HG03060 (cell line): ENCODE results near the gene SUPT3H.
"Not testable (repeated sequence)": the region's sequence is repeated elsewhere in the genome, so short reads cannot be mapped to it uniquely, and the experiment has no call there.

Experiments used
- ATAC-seq: cut with Tn5 transposase; IDR thresholded peaks from one replicate; pipeline ENCODE4 v1.9.1; 2021; ENCODE audit warnings: low read depth, moderate number of reproducible peaks; ENCODE audit not compliant: unreplicated experiment

Gene SUPT3H

GRCh38 chr6:45075246-45075645 lies 302.5 kb downstream of the SUPT3H start:
- no peak for ATAC-seq

- no peak for ATAC-seq
These were observed 303.3 kb downstream of the SUPT3H start for GRCh38 chr6:45074439-45074838.

GRCh38 chr6:45073771-45074170 lies 304.0 kb downstream of the SUPT3H start:
- ATAC-seq: no peak

- ATAC-seq: no peak
These were observed 305.1 kb downstream of the SUPT3H start for GRCh38 chr6:45072673-45073072.

DNA sequence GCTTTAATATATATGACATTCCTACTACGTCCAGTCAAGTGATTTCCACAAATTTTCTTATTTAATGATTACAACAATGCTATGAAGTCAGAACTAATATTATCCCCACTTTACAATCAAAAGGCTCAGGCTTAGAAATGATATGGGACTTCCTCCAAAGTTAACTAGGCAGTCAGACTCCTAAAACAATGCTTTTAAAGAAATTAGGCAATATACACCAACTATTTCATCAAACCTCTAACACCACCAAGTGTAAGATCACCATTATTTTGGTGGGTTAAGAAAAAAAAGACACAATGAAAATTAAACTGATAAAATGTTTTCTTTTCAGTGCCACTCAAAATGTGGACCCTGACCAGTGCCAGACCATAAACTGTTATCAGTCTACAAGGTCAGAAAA lies 305.7 kb downstream of the SUPT3H start:
- ATAC-seq: no peak

DNA sequence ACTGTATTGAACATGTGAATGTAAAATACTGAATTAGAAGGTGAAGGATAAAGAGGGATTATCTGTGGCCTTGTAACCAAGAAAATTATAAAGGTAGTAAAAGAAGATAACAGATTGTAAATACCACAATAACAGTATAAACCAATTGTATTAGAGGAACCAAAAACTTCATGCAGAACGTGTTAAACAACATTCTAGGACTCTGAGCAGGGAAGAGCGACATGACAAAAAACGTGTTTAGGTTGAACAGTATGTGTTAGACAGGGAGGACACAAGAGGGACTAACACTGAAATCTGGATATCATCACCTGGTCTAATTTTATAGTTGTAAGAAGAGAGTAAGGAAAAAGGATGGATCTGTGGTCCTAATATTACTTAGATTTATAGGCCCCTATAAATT lies 308.6 kb downstream of the SUPT3H start:
- ATAC-seq: no peak

DNA sequence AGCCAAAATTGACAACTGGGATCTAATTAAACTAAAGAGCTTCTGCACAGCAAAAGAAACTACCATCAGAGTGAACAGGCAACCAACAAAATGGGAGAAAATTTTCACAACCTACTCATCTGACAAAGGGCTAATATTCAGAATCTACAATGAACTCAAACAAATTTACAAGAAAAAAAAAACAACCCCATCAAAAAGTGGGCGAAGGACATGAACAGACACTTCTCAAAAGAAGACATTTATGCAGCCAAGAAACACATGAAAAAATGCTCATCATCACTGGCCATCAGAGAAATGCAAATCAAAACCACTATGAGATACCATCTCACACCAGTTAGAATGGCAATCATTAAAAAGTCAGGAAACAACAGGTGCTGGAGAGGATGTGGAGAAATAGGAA lies 310.3 kb downstream of the SUPT3H start:
- ATAC-seq: not testable (repeated sequence)

GRCh38 chr6:45062659-45063058 lies 315.1 kb downstream of the SUPT3H start:
- ATAC-seq: not testable (repeated sequence)

DNA sequence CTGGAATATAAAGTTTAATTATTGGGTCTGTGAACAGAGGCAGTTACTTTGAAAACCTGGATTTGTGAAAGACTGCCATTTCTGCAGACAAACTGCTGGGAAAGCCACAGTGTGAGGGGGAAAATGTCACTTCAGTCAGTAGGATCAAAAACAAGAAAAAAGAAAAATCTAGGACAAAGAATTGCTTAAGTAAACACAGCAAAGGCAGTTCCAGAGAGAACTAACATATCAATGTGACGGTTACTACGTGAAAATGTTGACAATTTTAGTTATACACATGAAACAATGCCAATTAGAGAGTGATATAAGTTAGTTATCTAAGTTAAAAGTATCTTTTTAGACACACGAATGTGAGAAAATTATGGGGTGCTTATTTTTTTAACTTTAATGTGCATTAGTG lies 320.0 kb downstream of the SUPT3H start:
- ATAC-seq: no peak

- ATAC-seq: no peak
These were observed 323.1 kb downstream of the SUPT3H start for GRCh38 chr6:45054610-45055009.

DNA sequence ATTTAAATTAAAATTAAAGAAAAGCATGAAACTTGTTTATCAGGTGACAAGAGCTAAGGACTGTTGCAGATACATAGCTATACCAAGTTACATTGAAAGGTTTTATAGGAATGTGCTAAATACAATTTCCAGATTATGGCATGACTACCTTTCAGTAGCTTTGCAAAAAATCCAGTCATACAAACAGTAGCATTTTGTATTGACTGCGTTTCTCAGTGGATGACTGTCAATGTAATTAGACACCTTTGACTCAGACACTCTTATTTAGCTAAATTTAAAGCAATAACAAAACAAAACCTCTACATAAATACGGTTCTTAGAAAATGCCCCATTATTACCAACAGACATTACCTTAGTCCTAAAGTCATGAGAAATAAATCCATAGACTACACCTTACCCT lies 325.4 kb downstream of the SUPT3H start:
- ATAC-seq: no peak

DNA sequence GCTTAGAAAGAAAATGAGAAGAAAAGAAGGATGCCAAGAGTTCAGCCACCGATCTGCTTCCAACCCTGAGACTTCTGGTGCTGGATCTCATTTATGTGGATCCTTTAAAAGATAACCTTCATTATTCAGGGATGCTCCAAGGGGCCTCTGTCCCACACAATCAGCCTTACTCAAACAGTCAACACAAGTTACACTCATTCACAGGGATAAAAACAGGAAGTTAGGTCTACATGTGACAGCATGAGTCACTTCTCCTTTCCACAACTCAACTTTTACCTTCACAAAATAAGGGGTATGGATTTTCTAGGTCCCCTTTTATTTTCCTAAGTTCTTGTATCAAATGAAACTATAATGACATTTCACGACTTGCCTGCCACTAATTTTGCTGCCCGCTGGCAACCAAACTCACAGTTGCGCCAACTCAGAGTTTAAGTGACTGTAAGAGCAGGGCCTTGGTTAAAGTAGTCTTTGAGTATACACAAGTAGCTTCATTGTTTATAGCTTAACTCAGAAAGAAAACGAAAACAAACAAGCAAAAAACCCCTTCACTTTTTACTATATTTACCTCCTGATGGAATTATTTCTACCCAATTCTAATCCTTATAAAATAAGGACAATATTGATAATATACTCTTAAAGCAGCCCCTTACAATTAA lies 328.4 kb downstream of the SUPT3H start:
- no peak for ATAC-seq

DNA sequence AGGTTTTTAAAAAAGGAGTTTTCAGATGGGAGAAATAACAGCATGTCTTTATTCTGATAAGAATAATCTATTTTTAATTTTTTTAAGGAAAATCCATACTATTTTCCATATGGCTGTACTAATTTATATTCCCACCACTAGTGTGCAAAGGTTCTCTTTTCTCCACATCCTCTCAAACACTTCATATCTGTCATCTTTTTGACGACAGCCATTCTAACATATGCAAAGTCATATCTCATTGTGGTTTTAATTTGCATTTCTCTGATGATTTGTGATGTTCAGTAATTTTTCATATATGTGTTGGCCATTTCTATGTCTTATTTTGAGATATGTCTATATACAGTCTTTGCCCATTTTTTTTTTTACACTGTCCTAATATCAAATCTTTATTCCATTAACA lies 330.2 kb downstream of the SUPT3H start:
- ATAC-seq: no peak

DNA sequence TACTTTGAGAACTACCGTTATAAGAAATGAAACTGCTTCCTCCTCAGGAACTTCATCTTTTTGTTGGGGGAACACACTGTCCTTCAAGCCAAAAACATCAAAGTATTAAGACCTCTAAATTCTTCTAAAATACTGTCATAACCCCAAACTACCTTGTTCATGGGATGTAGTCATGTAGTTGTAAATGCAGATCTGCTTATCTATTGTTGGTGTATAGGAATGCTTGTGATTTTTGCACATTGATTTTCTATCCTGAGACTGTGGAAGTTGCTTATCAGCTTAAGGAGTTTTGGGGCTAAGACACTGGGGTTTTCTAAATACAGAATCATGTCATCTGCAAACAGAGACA lies 332.5 kb downstream of the SUPT3H start:
- ATAC-seq: no peak

DNA sequence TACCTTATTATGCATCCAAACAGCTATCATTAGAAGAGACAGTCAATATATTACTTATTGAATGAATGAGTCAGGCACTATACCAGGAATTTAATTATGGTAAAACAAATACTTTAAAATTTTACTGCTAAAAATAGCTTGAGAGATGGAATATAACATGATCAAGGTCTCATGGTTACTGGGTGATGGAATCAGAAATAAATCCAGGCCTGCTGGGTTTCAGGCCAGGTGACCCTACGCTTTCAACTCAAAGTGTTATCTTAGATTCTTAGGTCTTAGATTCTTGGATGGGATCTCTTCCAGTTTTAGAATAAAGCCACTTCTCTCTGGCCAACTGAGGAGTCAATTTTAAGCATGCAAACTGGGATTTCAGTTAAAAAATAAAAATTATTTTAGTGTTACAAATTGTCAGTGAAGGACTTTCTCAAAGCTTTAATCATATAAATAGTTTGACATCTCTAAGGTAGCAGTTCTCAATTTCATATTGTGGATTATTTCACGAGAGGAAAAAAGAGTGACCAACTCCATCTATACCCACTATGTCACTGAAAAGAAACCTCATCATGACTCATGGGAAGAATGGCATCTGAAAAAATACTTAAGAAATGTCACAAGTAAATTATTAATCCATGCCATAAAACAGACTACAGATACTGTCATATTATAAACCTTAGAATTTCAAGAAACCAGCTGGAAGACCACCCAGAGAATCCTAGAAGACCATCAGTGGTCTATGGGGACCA lies 333.1 kb downstream of the SUPT3H start:
- ATAC-seq: no peak

DNA sequence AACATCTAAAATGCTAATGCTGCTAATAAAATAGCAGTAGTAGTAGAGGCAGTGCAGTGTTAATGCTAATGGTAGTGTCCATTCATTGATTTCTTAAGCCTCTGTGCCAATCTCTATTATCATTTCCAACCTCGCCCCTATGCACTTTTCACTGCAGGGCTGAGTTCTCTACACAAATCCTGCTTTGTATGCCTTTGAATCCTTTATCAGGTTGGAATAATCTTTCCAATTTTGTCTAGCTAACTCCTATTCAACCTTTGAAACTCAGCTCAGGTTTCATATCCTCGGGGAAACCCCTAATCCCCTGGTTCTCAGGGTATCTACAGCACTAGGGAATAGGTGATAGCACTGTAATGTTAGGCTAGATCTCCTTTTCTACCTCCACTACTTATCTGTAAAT lies 333.6 kb downstream of the SUPT3H start:
- ATAC-seq: no peak

GRCh38 chr6:45042673-45043072 lies 335.1 kb downstream of the SUPT3H start:
- not testable (repeated sequence) for ATAC-seq

DNA sequence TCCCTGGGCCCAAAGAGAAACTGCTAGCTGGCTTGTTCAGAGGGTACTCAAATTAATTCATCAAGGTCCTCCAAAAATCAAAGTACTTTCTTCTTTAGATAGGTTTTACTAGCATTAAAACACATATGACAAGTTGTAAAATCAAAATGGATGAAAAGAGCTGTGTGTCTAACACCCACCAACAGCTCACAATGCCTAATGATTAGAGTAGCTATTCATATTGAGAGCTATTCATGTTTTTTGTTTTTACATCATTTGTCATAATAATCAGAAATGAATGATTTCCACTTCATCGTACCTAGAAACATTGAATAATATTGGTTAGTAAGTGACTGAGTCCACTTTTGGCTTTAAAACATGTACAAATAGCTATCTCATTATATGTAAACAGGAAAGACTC lies 339.5 kb downstream of the SUPT3H start:
- no peak for ATAC-seq

DNA sequence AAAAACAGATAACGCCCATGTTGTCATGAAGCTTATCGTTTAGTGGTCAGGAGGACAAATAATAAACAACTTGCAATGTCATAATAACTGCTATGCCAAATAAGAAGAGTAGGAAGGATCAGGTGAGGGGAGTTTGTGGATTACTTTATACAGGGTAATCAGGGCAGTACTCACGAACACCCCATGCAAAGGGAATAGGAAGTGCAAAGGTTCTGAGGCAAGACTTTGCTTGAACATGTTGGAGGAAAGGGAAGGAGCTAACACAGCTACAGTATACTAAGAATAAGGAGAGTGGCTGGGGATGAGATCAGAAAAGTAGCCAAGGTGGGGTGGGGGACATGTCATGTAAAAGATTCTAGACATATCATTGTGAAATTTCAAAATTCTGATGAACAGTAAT lies 341.6 kb downstream of the SUPT3H start:
- no peak for ATAC-seq

DNA sequence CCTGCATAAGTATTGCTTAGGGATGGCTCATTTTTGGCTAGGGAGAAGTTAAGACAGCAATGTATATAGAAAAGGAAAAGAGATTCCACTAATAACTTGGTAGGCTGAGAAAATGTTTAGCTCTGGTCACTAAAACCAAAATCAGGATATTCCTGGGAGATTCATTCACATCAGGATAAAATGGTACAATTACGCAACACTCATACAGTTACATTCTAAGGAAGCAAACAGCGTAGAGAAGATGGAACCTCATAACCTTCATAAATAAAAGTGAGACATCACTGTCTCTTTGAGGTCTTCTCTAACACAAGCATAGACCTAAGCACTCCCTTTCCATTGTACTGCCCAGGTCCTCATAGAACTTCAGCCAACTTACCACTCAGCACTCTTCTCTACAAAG lies 345.3 kb downstream of the SUPT3H start:
- no peak for ATAC-seq

DNA sequence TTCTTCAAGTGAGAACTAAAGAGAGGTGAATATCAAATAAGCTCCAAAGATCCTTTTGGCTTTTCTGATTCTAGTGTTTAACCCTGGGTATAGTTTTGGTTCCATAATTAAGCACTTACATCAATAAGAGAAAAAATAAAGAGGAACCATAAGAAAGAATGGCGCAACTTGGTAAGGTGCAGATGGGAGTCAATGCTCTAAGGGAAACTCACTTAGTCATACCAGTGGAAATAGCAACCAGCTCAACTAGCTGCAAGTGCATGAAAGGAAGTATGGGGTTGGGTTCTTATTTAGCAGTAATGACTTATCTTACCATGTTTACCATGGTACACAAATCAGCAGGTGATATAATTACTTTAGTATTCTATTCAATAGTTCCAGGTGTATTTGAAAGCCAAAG lies 346.1 kb downstream of the SUPT3H start:
- no peak for ATAC-seq

DNA sequence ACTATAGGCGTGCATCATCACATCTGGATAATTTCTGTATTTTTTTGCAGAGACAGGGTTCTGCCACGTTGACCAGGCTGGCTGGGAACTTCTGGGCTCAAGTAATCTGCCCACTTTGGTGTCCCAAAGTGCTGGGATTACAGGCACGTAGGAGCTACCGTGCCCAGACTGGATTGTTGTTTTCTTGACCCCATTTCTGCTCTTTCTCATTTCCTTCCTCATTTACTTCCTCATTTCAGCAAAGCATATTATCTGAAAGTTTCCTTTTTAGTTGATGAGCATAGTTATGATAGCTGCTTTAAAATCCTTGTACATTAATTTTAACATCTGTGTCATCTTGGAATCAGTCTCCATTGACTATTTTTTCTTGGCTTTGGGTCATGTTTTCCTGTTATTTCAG lies 350.6 kb downstream of the SUPT3H start:
- ATAC-seq: no peak
